SHP77 treated with DMSO at 0.1 percent for 48 hours (cell line): Measurements from ENCODE around the gene SCN1A.
"Not testable (repeated sequence)": the region's sequence is repeated elsewhere in the genome, so short reads cannot be mapped to it uniquely, and the experiment has no call there.

ENCODE experiments used
- DNase-seq: peaks from one replicate; lab custom pipeline; 2025; lab: John Stamatoyannopoulos, UW

The SCN1A gene

DNA sequence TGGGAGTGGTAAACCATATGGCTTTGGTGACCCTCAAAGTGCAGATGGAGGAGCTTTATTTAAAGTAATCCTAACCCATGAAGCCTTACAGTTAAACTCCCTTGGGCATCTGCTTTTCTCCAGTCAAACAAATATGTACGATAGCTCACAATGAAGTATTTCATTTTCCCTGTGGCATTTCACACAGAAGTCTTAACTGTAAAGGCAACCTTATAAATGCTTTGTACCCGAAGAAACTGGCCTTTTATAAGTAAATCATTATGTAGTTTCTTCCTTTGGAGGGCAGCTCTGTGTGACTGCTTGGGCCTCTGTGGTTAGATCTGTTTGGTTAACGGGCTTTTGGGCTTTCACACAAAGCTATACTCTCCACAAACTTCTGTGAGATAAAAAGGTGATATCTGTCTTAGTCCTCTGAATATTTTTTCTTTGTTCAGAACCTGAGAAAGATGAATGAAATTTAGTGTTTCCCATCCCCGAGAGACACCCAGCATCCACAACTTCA, 46.6 kb downstream of the SCN1A start:
- no peak for DNase-seq

DNA sequence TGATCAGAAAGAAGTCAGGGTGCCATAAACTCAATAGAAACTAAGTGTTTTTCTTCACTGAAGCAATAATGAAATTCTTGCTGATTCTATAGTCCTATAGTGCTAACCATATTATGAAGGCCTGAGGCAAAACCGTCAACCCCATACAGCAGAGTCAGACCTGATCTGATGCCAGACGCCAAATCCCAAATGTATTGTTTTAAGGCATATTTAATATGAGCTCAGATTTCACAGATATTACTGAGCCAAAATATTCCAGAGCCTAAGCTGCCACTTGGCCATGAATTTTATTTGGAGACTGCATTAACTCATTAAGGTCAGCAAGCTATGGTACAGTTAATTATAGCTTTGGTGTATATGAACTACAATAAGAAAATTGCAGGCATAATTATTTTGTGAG, 53.4 kb downstream of the SCN1A start:
- no peak for DNase-seq

DNA sequence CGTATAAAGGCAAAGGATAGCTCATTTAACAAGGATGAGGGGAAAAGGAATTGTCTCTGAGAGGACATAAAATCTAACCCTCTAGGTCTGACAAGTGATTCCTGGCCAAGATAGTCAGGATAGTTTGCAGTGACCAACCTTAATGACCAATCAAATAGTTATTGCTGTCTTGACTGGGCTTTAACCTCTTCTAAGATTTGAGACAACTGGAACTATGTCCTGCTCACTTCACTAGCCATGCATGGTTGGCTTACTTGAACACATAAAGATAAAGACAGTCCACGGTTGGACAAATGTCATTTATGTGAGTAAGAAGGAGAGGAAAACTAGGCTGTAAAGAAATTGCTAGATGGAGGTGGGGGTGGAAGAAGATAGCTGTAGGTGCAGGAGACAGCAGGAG, 53.8 kb downstream of the SCN1A start:
- no peak for DNase-seq

DNA sequence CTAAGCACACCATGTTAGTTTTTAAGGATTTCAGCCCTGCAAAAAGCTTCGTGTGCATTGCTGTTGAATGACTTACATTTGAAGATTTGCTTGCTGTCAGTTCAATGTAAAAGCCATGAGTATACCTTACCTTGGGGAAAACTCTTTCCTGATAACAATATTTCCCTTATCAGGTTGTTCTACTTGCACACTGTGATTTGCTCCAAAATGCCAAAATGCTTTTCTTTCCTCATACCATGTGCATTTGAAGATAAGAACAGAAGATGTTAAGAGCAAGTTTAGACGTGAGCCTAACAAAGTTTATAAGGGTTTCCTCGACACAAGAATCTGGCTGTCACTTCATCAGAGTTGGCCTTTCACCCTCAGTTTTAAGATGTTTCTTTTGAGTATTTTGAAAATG, 57.6 kb downstream of the SCN1A start:
- no peak for DNase-seq

DNA sequence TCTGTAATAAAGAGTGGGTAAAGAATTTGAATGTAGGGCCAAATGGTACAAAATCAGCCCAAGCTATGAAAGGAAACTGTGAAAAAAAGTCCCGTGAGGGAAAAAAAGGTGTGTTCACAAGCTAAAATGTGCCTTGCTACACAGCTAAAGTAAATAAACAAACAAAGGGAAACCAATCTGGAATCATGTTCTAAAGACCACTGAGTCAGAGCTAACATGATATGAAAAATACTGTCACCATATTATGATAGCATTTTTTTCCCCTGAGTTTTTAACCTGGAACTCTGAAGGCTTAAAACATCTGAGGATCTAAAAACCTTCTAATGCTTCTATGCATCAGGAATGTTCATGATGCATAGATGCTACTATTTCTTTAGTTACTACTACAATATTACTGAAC, 58.8 kb downstream of the SCN1A start:
- no peak for DNase-seq

DNA sequence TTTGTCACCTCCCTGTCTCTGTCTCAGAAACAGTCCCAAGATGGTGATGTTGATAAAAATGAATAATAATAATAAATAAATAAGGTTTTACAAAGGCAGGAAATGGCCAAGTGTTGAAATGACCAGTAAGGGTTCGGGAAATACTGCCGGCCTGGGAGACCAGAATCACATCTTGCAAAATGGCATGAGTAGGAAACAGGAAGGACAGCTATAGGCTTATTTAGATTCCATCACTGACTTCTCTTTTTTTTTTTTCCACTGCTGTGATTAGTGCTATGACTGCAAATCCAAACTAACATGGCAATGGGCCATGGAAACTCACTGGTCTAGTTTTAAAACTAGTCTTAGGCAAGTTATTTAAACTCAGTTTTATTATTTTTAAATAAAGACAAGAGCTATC, 60.6 kb downstream of the SCN1A start:
- no peak for DNase-seq

DNA sequence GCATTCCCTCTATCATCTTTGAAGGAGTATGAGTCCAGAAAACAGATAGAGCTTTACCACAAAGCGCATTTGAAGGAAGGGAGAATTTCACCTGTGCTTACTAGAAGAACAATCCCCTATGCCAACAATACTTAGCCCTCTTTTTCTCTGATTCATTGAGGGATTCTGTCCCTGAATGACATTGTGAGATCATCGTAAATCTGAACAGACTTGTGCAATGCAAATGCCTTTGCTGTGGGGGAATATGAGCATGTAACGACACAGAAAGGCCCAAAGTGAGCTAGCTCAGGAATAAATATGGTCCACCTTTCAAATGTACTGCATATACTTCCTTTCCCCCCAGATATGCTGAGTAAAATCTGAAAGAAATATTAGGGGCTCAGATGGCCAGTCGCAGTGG, 67.6 kb downstream of the SCN1A start:
- no peak for DNase-seq

DNA sequence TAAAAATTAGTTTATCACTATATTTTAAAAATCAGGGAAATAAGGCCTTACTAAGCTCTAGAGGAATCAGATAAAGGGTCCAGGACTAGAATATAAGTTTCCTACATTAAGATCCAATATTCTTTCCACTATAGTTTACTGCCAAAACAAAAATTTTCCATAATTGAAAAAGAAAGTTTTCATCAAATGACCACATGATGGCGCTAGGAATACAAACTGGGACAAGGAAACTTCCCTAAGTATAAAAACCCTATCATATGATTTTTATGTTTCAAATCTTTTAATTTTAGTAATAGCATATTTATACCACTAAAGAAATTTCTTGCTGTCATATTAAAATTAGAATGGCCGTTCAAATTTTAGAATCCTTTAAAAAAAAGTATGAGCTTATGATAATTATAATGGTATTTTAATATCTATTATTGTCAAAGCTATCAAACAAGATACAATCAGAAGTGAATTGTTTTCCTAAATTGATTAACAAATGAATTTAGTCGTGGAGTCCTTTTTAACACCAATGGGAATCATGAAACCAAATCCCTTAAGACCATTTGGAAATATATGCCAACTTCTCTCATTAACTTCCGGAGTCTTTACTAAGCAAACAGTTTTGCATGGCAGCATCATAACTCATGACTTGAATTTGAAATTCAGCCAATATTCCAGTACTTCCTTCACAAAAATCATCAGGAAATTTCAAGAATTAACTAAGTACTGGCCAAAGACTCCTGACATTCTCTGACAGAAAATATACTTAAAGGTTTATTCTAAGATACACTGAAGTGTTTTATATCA, 70.3 kb downstream of the SCN1A start:
- no peak for DNase-seq

DNA sequence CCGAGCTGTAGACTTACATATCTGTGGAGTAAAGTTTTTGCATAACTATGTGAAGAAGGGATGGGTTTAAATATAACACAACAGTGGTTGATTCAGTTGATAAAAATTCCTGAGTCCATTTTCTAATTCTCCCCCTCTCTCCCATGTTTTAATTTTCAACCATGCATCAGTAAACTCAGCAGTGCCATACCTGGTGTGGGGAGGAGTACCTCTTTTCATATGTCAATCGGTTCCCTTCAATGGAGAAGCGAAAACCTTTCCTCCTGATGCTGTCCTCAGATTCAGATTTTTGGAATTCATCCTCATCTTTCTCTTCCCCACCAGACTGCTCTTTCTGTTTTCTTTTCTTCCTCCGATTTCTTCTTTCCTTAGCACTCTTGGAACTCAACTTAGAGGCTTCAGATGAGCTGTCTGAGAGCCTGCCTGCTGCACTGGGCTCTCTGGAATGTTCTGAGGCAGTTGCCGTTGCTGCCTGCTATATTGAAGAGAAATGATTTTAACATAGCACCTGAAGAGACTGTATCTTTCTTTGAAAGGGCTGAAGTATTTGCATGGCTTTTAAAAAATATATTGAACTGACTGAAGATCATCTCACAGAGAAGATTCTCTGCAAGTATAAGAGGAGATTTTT, 82.9 kb downstream of the SCN1A start:
- no peak for DNase-seq

DNA sequence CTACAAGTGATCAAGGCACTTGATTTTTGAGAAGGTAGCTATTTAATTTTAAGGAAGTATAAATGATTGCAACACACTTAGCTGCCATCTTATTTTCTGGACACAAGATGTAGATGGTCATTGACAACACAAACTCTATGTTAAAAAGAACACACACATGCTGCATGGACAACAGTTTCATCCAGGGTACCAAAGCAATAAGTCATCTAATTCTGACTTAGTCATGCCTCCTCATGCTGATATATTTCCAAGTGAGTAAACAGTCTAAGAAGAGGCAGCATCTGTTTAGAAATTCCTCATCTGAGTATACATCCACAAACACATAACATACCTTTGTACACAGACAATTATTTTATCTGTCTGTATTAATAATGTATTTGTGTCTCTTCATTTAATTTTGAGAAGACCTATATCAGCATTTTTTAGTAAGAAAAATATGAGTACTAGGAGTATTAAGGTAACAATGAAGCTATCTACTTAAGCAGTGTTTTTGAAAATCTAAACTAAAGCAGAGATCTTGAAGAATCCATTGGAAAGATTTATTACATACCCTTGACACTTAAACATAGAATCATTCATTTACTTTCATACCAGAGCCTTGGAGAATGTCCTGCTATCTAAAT, 84.9 kb downstream of the SCN1A start:
- no peak for DNase-seq

DNA sequence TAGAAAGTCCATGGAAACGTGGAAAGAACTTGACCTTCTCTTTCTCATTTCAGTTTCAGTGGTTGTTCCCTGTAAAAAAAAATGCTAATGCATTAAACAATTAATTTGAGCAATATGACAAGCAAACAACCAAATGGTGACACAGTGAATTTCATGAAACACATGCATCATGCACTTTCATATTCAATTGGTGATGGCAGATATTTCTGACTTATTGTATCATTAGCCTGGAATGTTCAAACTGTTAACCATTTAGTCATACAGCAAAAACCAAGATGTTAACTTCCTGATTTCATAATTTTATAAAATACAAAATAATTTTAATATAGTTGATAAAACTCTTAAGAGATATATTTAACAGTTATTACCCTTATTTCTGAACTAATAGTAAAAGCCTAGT, 85.5 kb downstream of the SCN1A start:
- DNase-seq, result no peak

DNA sequence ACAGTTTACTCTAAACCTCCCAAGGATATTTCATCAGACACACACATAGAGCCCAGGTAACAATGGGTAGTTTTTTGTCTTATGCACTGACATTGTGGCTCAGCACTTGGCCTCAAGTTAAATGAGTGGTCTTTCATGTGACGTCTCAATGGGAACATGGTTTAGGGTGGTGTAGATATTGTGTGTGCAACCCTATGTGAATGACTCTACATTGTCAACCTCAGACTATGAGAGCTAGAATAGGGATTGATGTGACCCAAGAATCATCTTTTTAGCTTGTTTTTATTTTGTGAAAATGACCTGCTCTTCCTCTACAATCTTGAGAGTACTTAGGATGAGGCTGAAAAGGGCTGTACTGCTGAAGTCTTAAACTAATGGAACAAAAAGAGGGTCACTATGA, 86.2 kb downstream of the SCN1A start:
- DNase-seq, result no peak

DNA sequence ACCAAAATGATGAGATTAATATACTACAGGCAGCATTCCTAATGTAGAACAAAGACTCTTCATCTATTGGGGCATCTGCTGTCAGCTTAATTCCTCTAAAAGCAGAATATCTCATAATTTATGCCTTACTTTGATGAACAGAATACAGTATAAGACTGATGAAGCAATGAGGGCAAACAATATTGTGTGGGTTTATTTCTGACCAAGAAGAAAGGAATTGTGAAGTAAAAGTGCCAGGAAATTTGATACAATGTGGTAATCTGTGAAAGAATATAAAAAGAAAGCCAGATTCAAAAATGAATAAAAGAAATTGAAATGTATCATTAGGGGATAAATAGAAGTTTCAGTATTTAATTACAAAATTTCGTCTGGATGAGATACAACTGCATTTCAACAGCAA, 95.5 kb downstream of the SCN1A start:
- no peak for DNase-seq

DNA sequence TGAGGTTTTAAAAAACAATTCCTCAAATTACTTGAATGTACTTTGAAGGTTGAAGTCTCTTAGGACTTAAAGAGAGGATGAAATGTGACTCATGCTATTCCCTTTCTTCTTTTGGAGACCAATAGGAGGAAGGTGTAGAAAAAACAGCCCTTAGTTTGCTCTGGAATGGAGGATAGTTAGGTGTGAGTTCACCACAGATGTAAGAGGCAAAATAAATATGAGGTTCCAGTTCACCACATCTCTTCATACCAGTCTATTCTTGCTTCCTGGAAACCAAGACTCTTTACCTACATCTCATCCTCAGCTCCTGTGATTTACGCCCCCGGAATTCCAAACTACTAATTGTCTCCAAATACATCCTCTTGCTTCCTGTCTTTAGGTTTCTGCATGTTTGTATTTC, 96.8 kb downstream of the SCN1A start:
- DNase-seq, result no peak

DNA sequence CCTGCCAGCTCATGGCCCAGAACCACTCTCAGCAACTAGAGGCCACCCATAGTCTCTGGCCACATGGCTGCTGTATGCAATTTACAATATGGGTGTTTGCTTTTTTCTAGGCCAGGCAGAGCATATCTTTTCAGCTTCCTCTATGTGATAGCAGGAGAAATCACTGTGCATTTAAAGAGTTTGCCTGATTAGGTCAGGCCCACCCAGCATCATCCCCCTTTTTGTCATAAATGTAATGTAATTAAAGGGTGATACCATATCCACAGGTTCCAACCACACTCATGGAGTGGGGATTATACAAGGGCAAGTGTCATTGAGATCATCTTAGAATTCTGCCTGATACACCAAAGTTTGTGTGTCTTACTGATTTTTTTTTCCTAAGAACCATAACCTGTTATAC, 102.5 kb downstream of the SCN1A start:
- no peak for DNase-seq

DNA sequence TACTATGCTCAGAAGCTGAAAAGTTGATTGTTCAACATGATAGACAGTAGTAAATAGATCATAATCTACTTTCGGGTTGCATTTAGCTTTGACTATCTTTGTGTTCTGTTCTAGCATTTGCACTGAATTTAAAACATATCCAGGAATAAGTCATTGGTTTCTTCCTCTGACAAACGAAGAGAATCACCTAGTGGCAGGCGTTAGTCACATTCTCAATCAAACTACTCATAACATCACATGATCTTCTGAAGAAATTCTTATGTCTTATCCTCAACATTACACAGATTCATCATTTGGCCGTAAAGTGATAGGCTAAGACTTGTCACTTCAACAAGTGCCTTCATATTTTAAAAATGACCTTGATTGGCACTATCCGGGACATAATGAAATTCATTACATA, 110.6 kb downstream of the SCN1A start:
- no peak for DNase-seq

DNA sequence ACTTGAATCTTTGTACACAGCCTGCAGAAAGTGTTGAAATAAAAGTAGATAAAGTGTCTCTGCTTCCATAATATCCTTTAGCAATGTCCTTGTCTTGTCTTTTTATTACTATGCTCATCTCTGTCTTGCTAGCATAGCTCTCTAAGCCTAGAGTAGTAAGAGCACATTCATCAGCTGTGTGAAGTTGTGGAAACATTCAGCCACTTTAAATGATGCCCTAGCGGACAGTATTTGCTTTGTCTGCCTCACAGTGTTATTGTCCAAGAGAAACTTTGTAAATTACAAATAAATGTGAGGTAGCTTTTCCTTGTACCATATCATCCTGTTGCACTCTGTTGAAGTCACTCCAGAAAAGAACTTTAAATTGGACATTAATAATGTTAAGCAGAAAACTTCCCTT, 113.9 kb downstream of the SCN1A start:
- no peak for DNase-seq

DNA sequence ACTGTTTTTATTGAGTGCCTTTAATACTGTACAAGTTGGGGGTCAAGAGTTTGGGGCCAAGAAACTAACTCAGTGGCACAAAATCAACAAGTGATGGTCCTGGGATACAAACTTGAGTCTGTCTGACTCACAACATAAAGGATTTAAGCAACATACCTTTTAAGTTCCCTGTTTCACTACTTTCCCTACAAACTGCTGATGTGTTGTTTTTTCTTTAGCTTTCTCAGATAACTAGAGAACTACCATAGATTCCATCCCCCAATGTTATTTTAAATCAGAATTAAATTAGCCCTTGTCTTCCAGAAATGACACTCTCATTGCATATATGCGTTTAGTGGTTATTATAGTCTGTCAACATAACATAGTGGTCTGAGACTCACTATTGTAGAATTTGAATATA, 116.2 kb downstream of the SCN1A start:
- DNase-seq, result no peak

DNA sequence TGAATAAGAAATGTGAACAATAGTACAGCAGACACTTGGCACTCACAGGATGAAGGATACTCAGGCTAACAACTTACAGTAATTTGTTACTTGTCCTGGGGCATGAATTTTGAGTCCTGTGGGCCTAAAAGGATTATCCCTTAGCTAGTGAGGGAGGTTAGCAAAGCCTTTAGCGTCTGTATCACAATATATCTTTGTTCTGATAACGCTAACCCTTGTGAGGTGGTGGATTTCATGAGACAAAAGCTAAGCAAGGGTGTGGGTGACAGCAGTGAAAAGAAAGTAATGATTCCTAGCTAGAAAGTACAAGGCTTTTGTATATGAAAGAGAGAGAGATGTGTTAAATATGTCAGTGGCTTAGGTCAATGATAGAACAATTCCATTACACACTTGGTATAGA, 127.4 kb downstream of the SCN1A start:
- no peak for DNase-seq

DNA sequence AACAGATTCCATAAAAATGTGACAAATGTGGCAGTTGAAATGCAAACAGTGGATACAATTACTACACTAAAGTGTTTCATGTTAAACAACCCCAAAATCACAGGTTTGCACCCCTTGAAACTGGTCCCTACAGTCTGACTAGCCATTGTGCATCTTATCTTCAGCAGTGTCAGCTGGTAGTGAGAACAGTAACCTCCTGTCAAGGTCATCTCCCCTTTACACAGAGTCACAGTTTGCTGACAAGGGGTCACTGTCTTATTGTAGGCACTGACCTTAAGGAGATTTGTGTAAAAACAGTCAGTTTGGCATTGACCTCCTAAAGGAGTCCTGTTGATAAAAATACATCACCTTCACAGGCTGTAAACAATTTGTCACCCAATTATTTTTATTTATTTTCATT, 137.0 kb downstream of the SCN1A start:
- no peak for DNase-seq

DNA sequence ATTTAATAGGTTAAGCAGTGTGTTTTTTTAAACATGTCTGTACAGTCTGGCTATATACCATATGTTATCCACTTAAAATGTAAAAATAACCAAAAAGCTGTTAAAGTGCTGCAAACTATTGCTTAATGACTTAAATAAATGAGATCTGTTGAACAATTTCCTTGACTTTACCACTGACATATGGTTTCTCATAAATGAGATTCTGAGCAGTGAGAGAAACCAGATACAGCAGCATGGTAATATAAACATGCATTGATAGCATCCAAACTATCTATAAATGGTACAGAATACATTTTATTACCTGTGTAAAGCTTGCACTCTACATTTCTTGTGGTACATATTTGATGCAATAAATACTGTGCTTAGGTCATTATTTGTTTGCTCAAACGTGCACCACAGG, 138.0 kb downstream of the SCN1A start:
- no peak for DNase-seq

DNA sequence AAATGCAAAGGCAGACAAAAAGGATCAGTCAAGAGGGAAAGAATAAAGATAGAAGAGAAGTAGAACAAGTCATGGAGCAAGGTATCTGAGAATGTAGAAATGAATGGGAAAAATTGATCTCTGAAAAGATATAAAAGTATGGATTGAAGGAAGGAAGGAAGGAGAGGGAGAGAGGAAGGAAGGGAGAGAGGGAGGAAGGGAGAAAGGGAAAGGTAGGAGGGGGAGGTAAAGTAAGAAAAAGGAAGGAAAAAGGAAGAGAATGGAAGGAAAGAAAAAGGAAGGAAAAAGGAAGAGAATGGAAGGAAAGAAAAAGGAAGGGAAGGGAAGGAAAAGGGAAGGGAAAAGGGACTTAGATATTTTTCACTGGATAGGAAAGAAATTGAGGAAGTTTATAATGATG, 142.7 kb downstream of the SCN1A start:
- no peak for DNase-seq

DNA sequence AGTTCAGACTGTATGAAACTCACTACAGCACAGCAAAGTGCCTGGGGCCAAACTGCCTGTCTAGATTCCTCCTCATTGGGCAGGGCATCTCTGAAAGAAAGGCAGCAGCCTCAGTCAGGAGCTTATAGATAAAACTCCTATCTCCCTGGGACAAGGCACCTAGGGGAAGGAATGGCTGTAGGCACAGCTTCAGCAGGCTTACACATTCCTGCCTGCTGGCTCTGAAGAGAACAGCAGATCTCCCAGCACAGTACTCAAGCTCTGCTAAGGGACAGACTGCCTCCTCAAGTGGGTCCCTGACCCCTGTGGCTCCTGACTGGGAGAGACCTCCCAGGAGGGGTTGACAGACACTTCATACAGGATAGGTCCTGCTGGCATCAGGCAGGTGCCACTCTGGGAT, 155.7 kb downstream of the SCN1A start:
- DNase-seq, result not testable (repeated sequence)
